Measurements from ENCODE around the gene LRRC18. TPM values are rescaled to one million over a fixed set of nuclear protein-coding genes. Genes with fewer than 3 reads are reported as not detected.

LRRC18 gene
- total and polyA plus RNA-seq, 2 donors (not counting 3 experiments of a cell fraction or from before 2014, with no cell fraction given), result not detected

DNA sequence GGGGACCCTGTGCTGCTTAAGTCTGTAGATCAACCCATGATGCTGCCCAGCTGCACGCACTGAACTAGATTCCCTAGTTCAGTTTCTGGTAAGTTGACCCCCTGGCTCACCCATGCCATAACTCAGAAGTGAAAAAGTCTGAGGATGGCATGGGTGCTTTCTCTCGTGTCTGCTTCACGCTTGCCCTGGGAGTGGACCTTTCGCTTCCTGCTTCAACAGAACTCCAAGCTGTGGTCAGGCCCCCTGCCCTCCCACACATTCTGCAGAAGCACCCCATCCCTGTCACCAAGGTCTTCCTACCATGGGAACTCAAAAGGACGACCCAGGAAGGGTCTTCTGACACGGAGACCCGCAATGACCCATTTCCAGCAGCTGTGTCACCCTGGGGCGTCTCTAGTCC lies 39.9 kb downstream of the LRRC18 start:
- no peak for DNase-seq (ENCODE audit: low read depth, low spot score)
- CTCF ChIA-PET, result no interaction called here
- Histone ChIP-seq H3K79me2 (ENCODE audit: control insufficient read depth, insufficient read depth, low read length) (no peaks in the 10 kb centered on the region), H2AFZ (ENCODE audit: low read depth, low read length) (no peak overlapping the region), H3K9me1 (replicated peaks; ENCODE audit: control insufficient read depth, extremely low read depth, insufficient read depth, low read length) (no peaks in the 10 kb centered on the region), H3K9me3 (replicated peaks; ENCODE audit: control insufficient read depth, insufficient read depth, low read length) (no peaks in the 10 kb centered on the region), H3K4me1 (ENCODE audit: control insufficient read depth, extremely low read depth, insufficient read depth, low read length) (no peaks in the 10 kb centered on the region), H3K27me3 (ENCODE audit: control insufficient read depth in 2 of 2, insufficient read depth in 2 of 2, low read length in 2 of 2) (no peaks in the 10 kb centered on the region), H4K20me1 (replicated peaks; ENCODE audit: control insufficient read depth, extremely low read depth, insufficient read depth, low read length) (no peaks in the 10 kb centered on the region), H3K4me3 (replicated peaks in 1 of 3; ENCODE audit: insufficient read depth in 1 of 3, low read depth in 1 of 3, low read length in 3 of 3) (no peak overlapping the region), H3K4me2 (ENCODE audit: insufficient read depth, low read length) (no peak overlapping the region), H3K27ac (ENCODE audit: insufficient read depth, low read depth, low read length) (no peak overlapping the region), H3K36me3 (ENCODE audit: control insufficient read depth in 2 of 2, extremely low read depth in 1 of 2, insufficient read depth in 2 of 2, low read length in 2 of 2) (no peaks in the 10 kb centered on the region), H3K9ac (replicated peaks; ENCODE audit: extremely low read depth, insufficient read depth, low read length) (no peak overlapping the region)
- POLR2A ChIA-PET, result no interaction called here
- no peak for TF ChIP-seq JUN (IDR thresholded peaks at IDR 0.05; ENCODE audit: borderline replicate concordance, insufficient read depth, insufficient read length, low read depth)
- no peak for TF ChIP-seq GATA2 (IDR thresholded peaks at IDR 0.05; ENCODE audit: insufficient read depth, insufficient read length, low read depth, low read length)
- TF ChIP-seq FOS (IDR thresholded peaks at IDR 0.05; ENCODE audit: borderline replicate concordance, insufficient read depth, low read length), result no peak
- no peak for TF ChIP-seq POLR2A (IDR thresholded peaks at IDR 0.05; ENCODE audit: low read depth, low read length)
- TF ChIP-seq, protein P1, sequence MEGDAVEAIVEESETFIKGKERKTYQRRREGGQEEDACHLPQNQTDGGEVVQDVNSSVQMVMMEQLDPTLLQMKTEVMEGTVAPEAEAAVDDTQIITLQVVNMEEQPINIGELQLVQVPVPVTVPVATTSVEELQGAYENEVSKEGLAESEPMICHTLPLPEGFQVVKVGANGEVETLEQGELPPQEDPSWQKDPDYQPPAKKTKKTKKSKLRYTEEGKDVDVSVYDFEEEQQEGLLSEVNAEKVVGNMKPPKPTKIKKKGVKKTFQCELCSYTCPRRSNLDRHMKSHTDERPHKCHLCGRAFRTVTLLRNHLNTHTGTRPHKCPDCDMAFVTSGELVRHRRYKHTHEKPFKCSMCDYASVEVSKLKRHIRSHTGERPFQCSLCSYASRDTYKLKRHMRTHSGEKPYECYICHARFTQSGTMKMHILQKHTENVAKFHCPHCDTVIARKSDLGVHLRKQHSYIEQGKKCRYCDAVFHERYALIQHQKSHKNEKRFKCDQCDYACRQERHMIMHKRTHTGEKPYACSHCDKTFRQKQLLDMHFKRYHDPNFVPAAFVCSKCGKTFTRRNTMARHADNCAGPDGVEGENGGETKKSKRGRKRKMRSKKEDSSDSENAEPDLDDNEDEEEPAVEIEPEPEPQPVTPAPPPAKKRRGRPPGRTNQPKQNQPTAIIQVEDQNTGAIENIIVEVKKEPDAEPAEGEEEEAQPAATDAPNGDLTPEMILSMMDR (IDR thresholded peaks at IDR 0.05; ENCODE audit: extremely low read depth in 1 of 2, insufficient read depth in 1 of 2, low read depth in 1 of 2, low read length in 2 of 2), result no peak
- TF ChIP-seq MAX (IDR thresholded peaks at IDR 0.05; ENCODE audit: insufficient read depth, insufficient read length), result no peak
- TF ChIP-seq POLR2AphosphoS5 (IDR thresholded peaks at IDR 0.05; ENCODE audit: insufficient read depth, low read depth, low read length), result no peak
- no peak for TF ChIP-seq EZH2 (IDR thresholded peaks at IDR 0.05; ENCODE audit: borderline replicate concordance, low read depth, low read length, severe bottlenecking)
- TF ChIP-seq MYC (IDR thresholded peaks at IDR 0.05; ENCODE audit: low read depth, low read length), result no peak
- intact Hi-C loops (cut with micrococcal nuclease), result no loop called here
- no peak for FAIRE-seq
- BruUV-seq (replicated peaks), result no TSS peak
- dilution Hi-C loops (cut with MboI; ENCODE audit: extremely low pct_ligation_motif_present, low sequenced_read_pairs), result no loop called here
